Measurements from ENCODE around the gene TBC1D25.

TBC1D25 gene

GRCh38 chrX:48569958-48570357 is 30.4 kb downstream of the TBC1D25 start:
- DNase-seq: no peak

- DNase-seq: no peak
Measured at GRCh38 chrX:48573690-48574269, 34.3 kb downstream of the TBC1D25 start.

- DNase-seq: peak; percentile 80
Measured at GRCh38 chrX:48574270-48575266, 35.1 kb downstream of the TBC1D25 start, which contains the start of gene RBM3. TSS of gene RBM3 (plus strand) at chrX:48574484. CDS start at chrX:48575181, 697 bp downstream.

GRCh38 chrX:48575642-48576041 is 36.1 kb downstream of the TBC1D25 start:
- no peak for DNase-seq

GRCh38 chrX:48576108-48576507 is 36.6 kb downstream of the TBC1D25 start:
- no peak for DNase-seq

GRCh38 chrX:48578661-48579128 is 39.2 kb downstream of the TBC1D25 start:
- no peak for DNase-seq

- no peak for DNase-seq
Measured at GRCh38 chrX:48579259-48579658, 39.7 kb downstream of the TBC1D25 start.

- DNase-seq: no peak
Measured at GRCh38 chrX:48580662-48581061, 41.1 kb downstream of the TBC1D25 start.

- no peak for DNase-seq
Measured at GRCh38 chrX:48584698-48585097, 45.2 kb downstream of the TBC1D25 start.

GRCh38 chrX:48589482-48590162 is 50.1 kb downstream of the TBC1D25 start:
- DNase-seq: no peak

GRCh38 chrX:48590203-48591103 is 50.9 kb downstream of the TBC1D25 start:
- DNase-seq: no peak

GRCh38 chrX:48591255-48591791 is 51.8 kb downstream of the TBC1D25 start:
- no peak for DNase-seq

- no peak for DNase-seq
Measured at GRCh38 chrX:48592971-48593370, 53.5 kb downstream of the TBC1D25 start.

- DNase-seq: no peak
Measured at GRCh38 chrX:48595929-48596328, 56.4 kb downstream of the TBC1D25 start.

- DNase-seq: peak; percentile 46
Measured at GRCh38 chrX:48597353-48598264, 58.1 kb downstream of the TBC1D25 start, which contains the start of gene WDR13. TSS of gene WDR13 (plus strand) at chrX:48597492. CDS start at chrX:48597997, 505 bp downstream.

- DNase-seq: no peak
Measured at GRCh38 chrX:48598614-48599013, 59.1 kb downstream of the TBC1D25 start.

- DNase-seq: no peak
Measured at GRCh38 chrX:48599341-48599740, 59.8 kb downstream of the TBC1D25 start.

GRCh38 chrX:48600226-48600625 is 60.7 kb downstream of the TBC1D25 start:
- DNase-seq: no peak

GRCh38 chrX:48601741-48602394 is 62.4 kb downstream of the TBC1D25 start:
- no peak for DNase-seq

GRCh38 chrX:48604701-48605100 is 65.2 kb downstream of the TBC1D25 start:
- DNase-seq: no peak

All from SIG-M5 (cell line).